ENCODE measurements around the gene MFN2.

DNA sequence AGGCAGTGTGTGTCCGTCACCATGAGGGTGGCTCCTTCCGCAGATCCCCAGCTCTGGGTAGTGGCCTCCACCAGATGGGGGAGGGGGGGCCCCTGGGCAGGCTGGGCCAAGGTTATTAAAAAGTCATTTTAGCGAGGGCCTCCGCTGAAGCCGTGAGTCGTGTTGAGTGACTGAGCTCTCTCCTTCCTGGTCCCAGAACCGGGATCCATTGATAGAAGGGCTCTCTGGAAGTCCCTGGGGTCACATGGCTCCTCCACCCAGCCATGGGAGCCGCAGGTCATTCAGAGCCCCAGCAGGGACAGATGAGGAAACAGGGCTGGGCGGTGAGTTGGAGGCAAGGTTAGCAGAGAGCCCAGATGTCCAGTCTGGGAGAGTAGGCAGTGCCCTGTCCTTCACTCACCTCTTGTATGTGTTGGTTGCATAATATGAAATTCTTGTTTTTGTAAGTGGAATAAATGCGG is 51.9 kb downstream of the MFN2 start:
- TF ChIP-seq, protein P1, sequence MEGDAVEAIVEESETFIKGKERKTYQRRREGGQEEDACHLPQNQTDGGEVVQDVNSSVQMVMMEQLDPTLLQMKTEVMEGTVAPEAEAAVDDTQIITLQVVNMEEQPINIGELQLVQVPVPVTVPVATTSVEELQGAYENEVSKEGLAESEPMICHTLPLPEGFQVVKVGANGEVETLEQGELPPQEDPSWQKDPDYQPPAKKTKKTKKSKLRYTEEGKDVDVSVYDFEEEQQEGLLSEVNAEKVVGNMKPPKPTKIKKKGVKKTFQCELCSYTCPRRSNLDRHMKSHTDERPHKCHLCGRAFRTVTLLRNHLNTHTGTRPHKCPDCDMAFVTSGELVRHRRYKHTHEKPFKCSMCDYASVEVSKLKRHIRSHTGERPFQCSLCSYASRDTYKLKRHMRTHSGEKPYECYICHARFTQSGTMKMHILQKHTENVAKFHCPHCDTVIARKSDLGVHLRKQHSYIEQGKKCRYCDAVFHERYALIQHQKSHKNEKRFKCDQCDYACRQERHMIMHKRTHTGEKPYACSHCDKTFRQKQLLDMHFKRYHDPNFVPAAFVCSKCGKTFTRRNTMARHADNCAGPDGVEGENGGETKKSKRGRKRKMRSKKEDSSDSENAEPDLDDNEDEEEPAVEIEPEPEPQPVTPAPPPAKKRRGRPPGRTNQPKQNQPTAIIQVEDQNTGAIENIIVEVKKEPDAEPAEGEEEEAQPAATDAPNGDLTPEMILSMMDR (IDR thresholded peaks at IDR 0.05; ENCODE audit: poor library complexity, severe bottlenecking): no peak
- TF ChIP-seq MXI1 (conservative IDR thresholded peaks at IDR 0.05; ENCODE audit: poor library complexity, severe bottlenecking) (no peak), EZH2 (IDR thresholded peaks at IDR 0.05; ENCODE audit: borderline replicate concordance, insufficient read depth, low read length, poor library complexity, severe bottlenecking) (no peak), TAF1 (IDR thresholded peaks at IDR 0.05; ENCODE audit: low read depth) (no peak), SMC3 (conservative IDR thresholded peaks at IDR 0.05; ENCODE audit: poor library complexity) (no peak)

Data from neural cell (in vitro differentiated cells).